HL-60 (cell line): Measurements from ENCODE around the gene KRT17.
"Not testable (repeated sequence)": the region's sequence is repeated elsewhere in the genome, so short reads cannot be mapped to it uniquely, and the experiment has no call there.

Experiments
- CTCF ChIP-seq: IDR thresholded peaks from one replicate; pipeline ENCODE4 v1.5.1; 2011; ENCODE audit warnings: low read length, control low read depth, inconsistent platforms; ENCODE audit not compliant: insufficient read depth
- GABPA ChIP-seq: IDR thresholded peaks from 2 replicates; pipeline ENCODE4 v1.6.1; 2012; ENCODE audit warnings: low read depth
- POLR2AphosphoS5 ChIP-seq: IDR thresholded peaks from 2 replicates; pipeline ENCODE4 v1.6.1; 2012; ENCODE audit warnings: low read depth
- SPI1 ChIP-seq: IDR thresholded peaks from 2 replicates; pipeline ENCODE4 v1.6.1; 2012; ENCODE audit warnings: low read depth, mild to moderate bottlenecking, borderline replicate concordance
- TF ChIP-seq, protein P1 (sequence below): IDR thresholded peaks from 2 replicates; pipeline ENCODE4 v1.6.1; 2012; ENCODE audit warnings: low read depth; ENCODE audit not compliant: insufficient replicate concordance

DNA sequence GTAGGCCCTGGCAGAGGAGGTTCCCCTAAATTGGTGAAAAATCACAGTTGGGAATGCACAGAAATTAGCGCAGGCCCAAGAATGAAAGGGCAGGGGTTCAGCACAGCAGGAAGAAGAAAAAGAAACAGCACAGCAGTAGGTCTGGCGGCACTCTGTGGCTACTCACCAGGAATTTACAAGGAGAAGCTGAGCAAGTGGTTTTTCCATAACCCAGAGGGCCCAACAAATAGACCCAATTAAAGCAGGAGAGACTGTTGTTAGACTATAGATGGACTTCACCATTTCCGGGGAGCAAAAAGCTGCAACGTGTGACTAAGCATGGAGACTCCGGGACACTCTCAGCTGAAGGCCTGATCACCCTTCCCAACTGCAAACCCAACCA is 2.5 kb upstream of the KRT17 start:
- not testable (repeated sequence) for TF ChIP-seq CTCF, POLR2AphosphoS5, GABPA, SPI1
- TF ChIP-seq, protein P1, sequence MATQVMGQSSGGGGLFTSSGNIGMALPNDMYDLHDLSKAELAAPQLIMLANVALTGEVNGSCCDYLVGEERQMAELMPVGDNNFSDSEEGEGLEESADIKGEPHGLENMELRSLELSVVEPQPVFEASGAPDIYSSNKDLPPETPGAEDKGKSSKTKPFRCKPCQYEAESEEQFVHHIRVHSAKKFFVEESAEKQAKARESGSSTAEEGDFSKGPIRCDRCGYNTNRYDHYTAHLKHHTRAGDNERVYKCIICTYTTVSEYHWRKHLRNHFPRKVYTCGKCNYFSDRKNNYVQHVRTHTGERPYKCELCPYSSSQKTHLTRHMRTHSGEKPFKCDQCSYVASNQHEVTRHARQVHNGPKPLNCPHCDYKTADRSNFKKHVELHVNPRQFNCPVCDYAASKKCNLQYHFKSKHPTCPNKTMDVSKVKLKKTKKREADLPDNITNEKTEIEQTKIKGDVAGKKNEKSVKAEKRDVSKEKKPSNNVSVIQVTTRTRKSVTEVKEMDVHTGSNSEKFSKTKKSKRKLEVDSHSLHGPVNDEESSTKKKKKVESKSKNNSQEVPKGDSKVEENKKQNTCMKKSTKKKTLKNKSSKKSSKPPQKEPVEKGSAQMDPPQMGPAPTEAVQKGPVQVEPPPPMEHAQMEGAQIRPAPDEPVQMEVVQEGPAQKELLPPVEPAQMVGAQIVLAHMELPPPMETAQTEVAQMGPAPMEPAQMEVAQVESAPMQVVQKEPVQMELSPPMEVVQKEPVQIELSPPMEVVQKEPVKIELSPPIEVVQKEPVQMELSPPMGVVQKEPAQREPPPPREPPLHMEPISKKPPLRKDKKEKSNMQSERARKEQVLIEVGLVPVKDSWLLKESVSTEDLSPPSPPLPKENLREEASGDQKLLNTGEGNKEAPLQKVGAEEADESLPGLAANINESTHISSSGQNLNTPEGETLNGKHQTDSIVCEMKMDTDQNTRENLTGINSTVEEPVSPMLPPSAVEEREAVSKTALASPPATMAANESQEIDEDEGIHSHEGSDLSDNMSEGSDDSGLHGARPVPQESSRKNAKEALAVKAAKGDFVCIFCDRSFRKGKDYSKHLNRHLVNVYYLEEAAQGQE: not testable (repeated sequence)
